ENCODE measurements around the gene DOLPP1.
"Not testable (repeated sequence)": the region's sequence is repeated elsewhere in the genome, so short reads cannot be mapped to it uniquely, and the experiment has no call there.

DOLPP1 gene

GRCh38 chr9:129108805-129109536, 28.1 kb downstream of the DOLPP1 start:
- Histone ChIP-seq H3K27me3 (ENCODE audit: insufficient read depth, low read length) (peaks cover 20% of the 10 kb centered on the region), H3K27ac (ENCODE audit: low read length) (no peak overlapping the region), H3K36me3 (ENCODE audit: insufficient read depth, low read depth, low read length) (no peaks in the 10 kb centered on the region), H3K9ac (ENCODE audit: low read depth, low read length) (no peak overlapping the region), H3K4me1 (ENCODE audit: insufficient read depth, low read length) (no peaks in the 10 kb centered on the region), H3K4me3 (ENCODE audit: low read length) (no peak overlapping the region), H3K9me3 (ENCODE audit: insufficient read depth, low read depth, low read length) (no peaks in the 10 kb centered on the region)

- H3K36me3 ChIP-seq (ENCODE audit: insufficient read depth, low read depth, low read length): no peaks in the 10 kb centered on the region
- H3K27me3 ChIP-seq (ENCODE audit: insufficient read depth, low read length): peaks cover 20% of the 10 kb centered on the region
- H3K9me3 ChIP-seq (ENCODE audit: insufficient read depth, low read depth, low read length): no peaks in the 10 kb centered on the region
- no peaks in the 10 kb centered on the region for H3K4me1 ChIP-seq (ENCODE audit: insufficient read depth, low read length)
- no peak overlapping the region for H3K27ac ChIP-seq (ENCODE audit: low read length)
- no peak overlapping the region for H3K9ac ChIP-seq (ENCODE audit: low read depth, low read length)
- no peak overlapping the region for H3K4me3 ChIP-seq (ENCODE audit: low read length)
These were observed 28.6 kb downstream of the DOLPP1 start for GRCh38 chr9:129109537-129109903.

GRCh38 chr9:129109952-129110739, 29.2 kb downstream of the DOLPP1 start:
- H3K4me1 ChIP-seq (ENCODE audit: insufficient read depth, low read length): no peaks in the 10 kb centered on the region
- peak overlapping the region; percentile 51; the same call in 1 of the 2 replicates for H3K9ac ChIP-seq (ENCODE audit: low read depth, low read length)
- no peaks in the 10 kb centered on the region for H3K36me3 ChIP-seq (ENCODE audit: insufficient read depth, low read depth, low read length)
- peaks cover 20% of the 10 kb centered on the region for H3K27me3 ChIP-seq (ENCODE audit: insufficient read depth, low read length)
- H3K27ac ChIP-seq (ENCODE audit: low read length): no peak overlapping the region
- H3K4me3 ChIP-seq (ENCODE audit: low read length): peak overlapping the region; percentile 82
- H3K9me3 ChIP-seq (ENCODE audit: insufficient read depth, low read depth, low read length): no peaks in the 10 kb centered on the region

DNA sequence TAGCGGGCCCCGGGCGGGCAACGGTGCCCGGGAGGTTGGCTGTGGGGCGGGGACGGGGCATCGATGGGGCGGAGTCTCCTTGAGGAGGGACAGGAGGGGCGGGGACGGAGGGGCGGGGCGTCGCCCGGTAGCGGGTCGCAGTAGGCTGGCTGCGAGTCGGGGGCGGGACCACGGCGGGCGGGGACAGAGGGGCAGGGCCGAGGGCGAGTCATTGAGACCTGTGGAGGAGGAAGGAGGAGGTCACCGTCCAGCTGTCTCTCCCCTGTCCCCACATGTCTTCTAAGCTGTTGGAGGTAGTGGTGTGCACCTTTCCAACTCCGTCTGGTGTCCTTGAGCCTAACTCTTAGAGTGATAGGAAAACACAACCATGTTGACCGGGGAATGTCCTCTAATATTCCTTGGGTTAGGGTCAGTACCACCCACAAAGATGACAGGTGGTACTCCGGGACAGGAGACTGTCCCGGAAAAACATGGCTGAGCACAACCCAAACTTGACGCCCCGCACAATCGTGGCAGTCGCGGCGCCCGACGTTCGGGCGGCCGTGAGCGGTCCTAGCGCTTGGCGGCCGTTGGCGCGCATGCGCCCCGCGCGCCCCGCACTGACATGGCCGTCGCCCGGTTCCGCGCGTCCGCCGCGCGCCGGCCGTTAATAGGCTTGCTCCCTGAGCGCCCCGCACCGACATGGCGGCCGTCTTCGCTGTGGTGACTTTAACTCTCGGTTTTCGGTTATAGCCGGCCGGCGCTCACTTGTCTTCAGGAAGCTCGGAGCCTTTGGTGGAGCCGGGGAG, 30.0 kb downstream of the DOLPP1 start, which contains the start of the genes CRAT and PTPA:
Gene CRAT (minus strand): TSS at position 54 of the 788 bp plus-strand sequence. CDS start 284 bp downstream, outside the sequence.
Gene PTPA (plus strand): TSS at position 676 of the 788 bp plus-strand sequence. CDS start 186 bp downstream, outside the sequence.
- Histone ChIP-seq H3K36me3 (ENCODE audit: insufficient read depth, low read depth, low read length) (no peaks in the 10 kb centered on the region), H3K27ac (ENCODE audit: low read length) (peak within 1 kb of the TSS; percentile 98), H3K9me3 (ENCODE audit: insufficient read depth, low read depth, low read length) (no peaks in the 10 kb centered on the region), H3K4me1 (ENCODE audit: insufficient read depth, low read length) (no peaks in the 10 kb centered on the region), H3K9ac (ENCODE audit: low read depth, low read length) (peak within 1 kb of the TSS; percentile 75), H3K27me3 (ENCODE audit: insufficient read depth, low read length) (peaks cover 20% of the 10 kb centered on the region), H3K4me3 (ENCODE audit: low read length) (peak within 1 kb of the TSS; percentile 82)

DNA sequence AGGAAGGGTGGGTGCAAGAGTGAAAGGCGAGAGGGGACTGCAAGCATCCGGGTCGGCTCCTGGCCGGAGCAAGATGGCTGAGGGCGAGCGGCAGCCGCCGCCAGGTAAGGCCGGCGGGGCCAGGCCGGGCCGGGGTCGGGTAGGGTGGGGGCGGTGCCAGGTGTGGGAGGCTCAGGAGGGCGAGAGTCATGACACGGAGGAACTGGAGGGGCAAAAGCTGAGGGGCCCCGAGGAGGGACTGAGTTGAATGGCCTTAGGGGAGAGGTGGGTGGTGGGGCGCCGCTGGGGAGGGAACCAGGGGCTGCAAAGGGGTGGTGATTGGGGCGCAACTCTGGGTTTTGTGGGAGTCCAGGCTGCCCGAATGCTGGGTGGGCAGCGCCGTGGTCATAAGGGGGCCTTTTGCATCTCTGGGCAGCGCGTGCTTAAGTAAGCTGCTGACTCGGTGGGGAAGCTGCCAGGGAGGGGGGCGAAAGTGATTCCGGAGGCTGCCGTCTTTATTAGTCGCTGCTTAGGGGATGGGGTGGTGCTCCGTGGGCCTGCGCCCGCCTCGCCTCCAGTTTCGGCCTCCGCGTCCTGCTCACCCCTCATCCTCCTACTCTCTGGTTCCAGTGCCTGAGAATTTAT, 30.7 kb downstream of the DOLPP1 start:
- no peaks in the 10 kb centered on the region for H3K4me1 ChIP-seq (ENCODE audit: insufficient read depth, low read length)
- no peaks in the 10 kb centered on the region for H3K9me3 ChIP-seq (ENCODE audit: insufficient read depth, low read depth, low read length)
- H3K36me3 ChIP-seq (ENCODE audit: insufficient read depth, low read depth, low read length): no peaks in the 10 kb centered on the region
- H3K27ac ChIP-seq (ENCODE audit: low read length): peak overlapping the region; percentile 98
- peak overlapping the region; percentile 75 for H3K9ac ChIP-seq (ENCODE audit: low read depth, low read length)
- peaks cover 20% of the 10 kb centered on the region for H3K27me3 ChIP-seq (ENCODE audit: insufficient read depth, low read length)
- peak overlapping the region; percentile 82 for H3K4me3 ChIP-seq (ENCODE audit: low read length)

- H3K36me3 ChIP-seq (ENCODE audit: insufficient read depth, low read depth, low read length); H3K27ac ChIP-seq (ENCODE audit: low read length); H3K4me1 ChIP-seq (ENCODE audit: insufficient read depth, low read length); H3K9me3 ChIP-seq (ENCODE audit: insufficient read depth, low read depth, low read length): not testable (repeated sequence)
- peaks cover 20% of the 10 kb centered on the region for H3K27me3 ChIP-seq (ENCODE audit: insufficient read depth, low read length)
- H3K4me3 ChIP-seq (ENCODE audit: low read length): peak overlapping the region; percentile 82
- peak overlapping the region; percentile 75; the same call in 1 of the 2 replicates for H3K9ac ChIP-seq (ENCODE audit: low read depth, low read length)
These were observed 31.6 kb downstream of the DOLPP1 start for GRCh38 chr9:129112526-129112925.

- Histone ChIP-seq H3K27me3 (ENCODE audit: insufficient read depth, low read length) (peaks cover 17% of the 10 kb centered on the region), H3K9ac (ENCODE audit: low read depth, low read length) (no peak overlapping the region), H3K4me3 (ENCODE audit: low read length) (no peak overlapping the region), H3K9me3 (ENCODE audit: insufficient read depth, low read depth, low read length) (no peaks in the 10 kb centered on the region), H3K4me1 (ENCODE audit: insufficient read depth, low read length) (no peaks in the 10 kb centered on the region), H3K27ac (ENCODE audit: low read length) (no peak overlapping the region), H3K36me3 (ENCODE audit: insufficient read depth, low read depth, low read length) (no peaks in the 10 kb centered on the region)
These were observed 32.9 kb downstream of the DOLPP1 start for GRCh38 chr9:129113645-129114304.

- no peak overlapping the region for H3K4me3 ChIP-seq (ENCODE audit: low read length)
- H3K36me3 ChIP-seq (ENCODE audit: insufficient read depth, low read depth, low read length): peaks cover 36% of the 10 kb centered on the region
- H3K4me1 ChIP-seq (ENCODE audit: insufficient read depth, low read length): no peaks in the 10 kb centered on the region
- H3K9me3 ChIP-seq (ENCODE audit: insufficient read depth, low read depth, low read length): no peaks in the 10 kb centered on the region
- H3K27ac ChIP-seq (ENCODE audit: low read length): no peak overlapping the region
- H3K27me3 ChIP-seq (ENCODE audit: insufficient read depth, low read length): no peaks in the 10 kb centered on the region
- H3K9ac ChIP-seq (ENCODE audit: low read depth, low read length): no peak overlapping the region
These were observed 37.9 kb downstream of the DOLPP1 start for GRCh38 chr9:129118799-129119198.

GRCh38 chr9:129121483-129121882, 40.6 kb downstream of the DOLPP1 start:
- Histone ChIP-seq H3K27ac (ENCODE audit: low read length) (no peak overlapping the region), H3K36me3 (ENCODE audit: insufficient read depth, low read depth, low read length) (peaks cover 52% of the 10 kb centered on the region), H3K9me3 (ENCODE audit: insufficient read depth, low read depth, low read length) (no peaks in the 10 kb centered on the region), H3K4me1 (ENCODE audit: insufficient read depth, low read length) (peaks cover 7% of the 10 kb centered on the region; the same call in 1 of the 2 replicates), H3K27me3 (ENCODE audit: insufficient read depth, low read length) (no peaks in the 10 kb centered on the region), H3K4me3 (ENCODE audit: low read length) (no peak overlapping the region), H3K9ac (ENCODE audit: low read depth, low read length) (no peak overlapping the region)

DNA sequence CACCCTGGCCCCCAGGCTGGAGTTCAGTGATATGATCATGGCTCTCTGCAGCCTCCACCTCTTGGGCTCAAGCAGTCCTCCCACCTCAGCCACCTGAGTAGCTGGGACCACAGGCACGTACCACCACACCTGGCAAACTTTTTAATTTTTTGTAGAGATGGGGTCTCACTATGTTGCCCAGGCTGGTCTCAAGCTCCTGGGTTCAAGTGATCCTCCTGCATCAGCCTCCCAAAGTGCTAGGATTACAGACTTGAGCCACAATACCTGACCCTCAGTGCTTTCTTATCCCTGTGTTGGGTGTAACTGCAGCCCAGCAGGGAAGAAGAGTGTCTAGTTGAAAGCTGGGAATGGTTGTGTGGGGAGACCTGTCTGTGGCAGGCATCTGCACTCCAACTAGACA, 41.2 kb downstream of the DOLPP1 start:
- Histone ChIP-seq H3K27ac (ENCODE audit: low read length) (no peak overlapping the region), H3K9me3 (ENCODE audit: insufficient read depth, low read depth, low read length) (no peaks in the 10 kb centered on the region), H3K36me3 (ENCODE audit: insufficient read depth, low read depth, low read length) (peaks cover 52% of the 10 kb centered on the region), H3K4me1 (ENCODE audit: insufficient read depth, low read length) (peaks cover 12% of the 10 kb centered on the region; the same call in 1 of the 2 replicates), H3K9ac (ENCODE audit: low read depth, low read length) (no peak overlapping the region), H3K4me3 (ENCODE audit: low read length) (no peak overlapping the region), H3K27me3 (ENCODE audit: insufficient read depth, low read length) (no peaks in the 10 kb centered on the region)
